Mucosa of rectum (tissue), 2 donors: ENCODE measurements around the gene DENND1C.

Source experiments
- H3K27ac ChIP-seq, 2 donors: one replicate each; pipeline ENCODE4 v1.7.0; 2013; ENCODE audit warnings: inconsistent platforms in 2 of 2, low read depth in 2 of 2, low read length in 2 of 2
- H3K27me3 ChIP-seq, 2 donors: one replicate each; pipeline ENCODE4 v1.7.0; 2013; ENCODE audit warnings: low read length in 2 of 2; ENCODE audit not compliant: control insufficient read depth in 2 of 2, insufficient read depth in 2 of 2
- H3K36me3 ChIP-seq, 2 donors: one replicate each; pipeline ENCODE4 v1.7.0; 2013; ENCODE audit warnings: low read length in 2 of 2; ENCODE audit not compliant: control insufficient read depth in 2 of 2, insufficient read depth in 2 of 2
- H3K4me1 ChIP-seq, 2 donors: one replicate each; pipeline ENCODE4 v1.7.0; 2013; ENCODE audit warnings: low read length in 2 of 2, mild to moderate bottlenecking in 1 of 2; ENCODE audit not compliant: control insufficient read depth in 2 of 2, insufficient read depth in 2 of 2
- H3K4me3 ChIP-seq, 2 donors: one replicate each; pipeline ENCODE4 v1.7.0; 2013; ENCODE audit warnings: low read length in 2 of 2
- H3K9ac ChIP-seq, 2 donors: one replicate each; pipeline ENCODE4 v1.7.0; 2013; ENCODE audit warnings: low read length in 2 of 2, low read depth in 1 of 2, mild to moderate bottlenecking in 1 of 2
- H3K9me3 ChIP-seq, 2 donors: one replicate each; pipeline ENCODE4 v1.7.0; 2013; ENCODE audit warnings: low read length in 2 of 2; ENCODE audit not compliant: control insufficient read depth in 2 of 2
- donor health status: healthy.
- donor health status: Normal muscosa, but diverticular disease.

DENND1C gene

DNA sequence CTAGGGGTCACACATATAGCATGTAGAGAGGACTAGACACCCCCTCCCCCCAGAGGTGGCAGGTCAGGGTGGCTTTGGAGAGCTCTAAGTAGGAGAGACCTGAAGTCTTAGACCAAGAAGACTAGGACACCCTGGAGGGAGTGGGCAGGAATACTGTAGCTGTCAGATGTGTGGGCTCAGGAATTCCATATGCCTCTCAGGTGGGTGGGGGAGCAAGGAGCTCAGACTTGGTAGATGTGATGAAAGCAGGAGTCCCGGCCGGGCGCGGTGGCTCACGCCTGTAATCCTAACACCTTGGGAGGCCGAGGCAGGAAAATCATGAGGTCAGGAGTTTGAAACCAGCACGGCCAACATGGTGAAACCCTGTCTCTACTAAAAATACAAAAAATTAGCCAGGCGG is 15.9 kb downstream of the DENND1C start:
- peak overlapping the region; percentile 70 to 80 for H3K4me3 ChIP-seq
- peaks cover 9 to 19% of the 10 kb centered on the region in 2 donors for H3K4me1 ChIP-seq
- no peak overlapping the region for H3K27ac ChIP-seq
- H3K36me3 ChIP-seq = peaks cover 9 to 20% of the 10 kb centered on the region in 2 donors
- H3K9ac ChIP-seq = peak overlapping the region in 1 of 2 donors; percentile 95
- no peaks in the 10 kb centered on the region for H3K27me3 ChIP-seq
- H3K9me3 ChIP-seq = no peaks in the 10 kb centered on the region

DNA sequence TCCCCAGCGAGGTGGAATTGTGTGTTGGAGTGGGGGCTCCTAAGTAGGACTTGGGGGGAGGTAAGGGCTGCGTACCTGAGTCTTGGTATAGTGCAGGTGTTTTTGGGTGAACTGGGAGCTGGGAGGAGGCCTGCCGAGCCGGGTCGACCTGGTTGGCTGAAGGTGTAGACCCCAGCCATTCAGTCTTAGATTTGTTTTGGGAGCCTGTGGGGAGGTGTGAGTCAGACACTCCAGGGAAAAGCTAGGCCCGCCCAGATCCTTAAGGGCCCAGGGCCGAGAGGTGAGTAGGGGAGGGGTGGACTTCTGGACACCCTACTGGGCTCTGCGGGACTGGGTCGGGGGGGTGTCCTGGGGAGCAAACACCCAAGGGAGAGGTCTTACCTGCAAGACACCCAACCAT is 16.6 kb downstream of the DENND1C start:
- H3K4me3 ChIP-seq = peak overlapping the region; percentile 70 to 80
- peaks cover 9 to 20% of the 10 kb centered on the region in 2 donors for H3K36me3 ChIP-seq
- no peaks in the 10 kb centered on the region for H3K27me3 ChIP-seq
- peaks cover 12 to 22% of the 10 kb centered on the region in 2 donors for H3K4me1 ChIP-seq
- no peaks in the 10 kb centered on the region for H3K9me3 ChIP-seq
- peak overlapping the region; percentile 86 to 95 for H3K9ac ChIP-seq
- peak overlapping the region; percentile 93 to 95 for H3K27ac ChIP-seq

DNA sequence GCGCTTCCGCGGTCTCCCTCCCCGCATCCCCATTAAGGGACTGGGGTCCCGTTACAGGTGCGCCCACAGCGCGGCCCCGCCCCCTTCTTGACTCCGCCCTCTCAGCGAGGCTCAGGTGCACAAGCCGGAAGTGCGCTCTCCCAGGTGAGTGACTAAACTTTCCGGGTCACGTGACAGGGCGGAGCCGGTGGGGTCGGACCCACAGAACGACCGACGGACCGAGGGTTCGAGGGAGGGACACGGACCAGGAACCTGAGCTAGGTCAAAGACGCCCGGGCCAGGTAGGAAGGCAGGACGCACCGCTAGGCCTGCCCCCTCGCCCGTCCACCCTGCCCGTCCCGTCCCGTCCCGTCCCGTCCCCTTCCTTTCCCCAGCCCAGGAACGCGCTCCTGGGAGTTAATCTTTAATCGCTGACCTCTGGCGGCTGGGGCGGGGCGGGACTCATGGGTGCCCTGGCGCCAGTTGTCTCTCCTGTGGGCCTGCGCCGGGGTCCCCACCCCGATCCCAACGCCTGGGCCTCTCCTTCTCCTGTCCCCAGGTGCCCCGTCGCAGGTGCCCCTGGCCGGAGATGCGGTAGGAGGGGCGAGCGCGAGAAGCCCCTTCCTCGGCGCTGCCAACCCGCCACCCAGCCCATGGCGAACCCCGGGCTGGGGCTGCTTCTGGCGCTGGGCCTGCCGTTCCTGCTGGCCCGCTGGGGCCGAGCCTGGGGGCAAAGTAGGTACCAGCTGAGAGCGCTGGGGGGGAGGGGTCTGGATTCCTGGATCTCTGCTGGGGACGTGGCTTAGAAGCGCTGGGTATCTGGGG is 17.3 kb downstream of the DENND1C start, which contains the start of gene CRB3:
Gene CRB3 (plus strand): TSS at position 202 of the 804 bp plus-strand sequence. CDS start 431 bp downstream, at position 633.
- Histone ChIP-seq H3K4me3 (peak within 1 kb of the TSS; percentile 70 to 80), H3K4me1 (peaks cover 12 to 26% of the 10 kb centered on the region in 2 donors), H3K27me3 (no peaks in the 10 kb centered on the region), H3K36me3 (peaks cover 9 to 17% of the 10 kb centered on the region in 2 donors), H3K9ac (peak within 1 kb of the TSS; percentile 86 to 95), H3K27ac (peak within 1 kb of the TSS; percentile 94 to 96), H3K9me3 (no peaks in the 10 kb centered on the region)

DNA sequence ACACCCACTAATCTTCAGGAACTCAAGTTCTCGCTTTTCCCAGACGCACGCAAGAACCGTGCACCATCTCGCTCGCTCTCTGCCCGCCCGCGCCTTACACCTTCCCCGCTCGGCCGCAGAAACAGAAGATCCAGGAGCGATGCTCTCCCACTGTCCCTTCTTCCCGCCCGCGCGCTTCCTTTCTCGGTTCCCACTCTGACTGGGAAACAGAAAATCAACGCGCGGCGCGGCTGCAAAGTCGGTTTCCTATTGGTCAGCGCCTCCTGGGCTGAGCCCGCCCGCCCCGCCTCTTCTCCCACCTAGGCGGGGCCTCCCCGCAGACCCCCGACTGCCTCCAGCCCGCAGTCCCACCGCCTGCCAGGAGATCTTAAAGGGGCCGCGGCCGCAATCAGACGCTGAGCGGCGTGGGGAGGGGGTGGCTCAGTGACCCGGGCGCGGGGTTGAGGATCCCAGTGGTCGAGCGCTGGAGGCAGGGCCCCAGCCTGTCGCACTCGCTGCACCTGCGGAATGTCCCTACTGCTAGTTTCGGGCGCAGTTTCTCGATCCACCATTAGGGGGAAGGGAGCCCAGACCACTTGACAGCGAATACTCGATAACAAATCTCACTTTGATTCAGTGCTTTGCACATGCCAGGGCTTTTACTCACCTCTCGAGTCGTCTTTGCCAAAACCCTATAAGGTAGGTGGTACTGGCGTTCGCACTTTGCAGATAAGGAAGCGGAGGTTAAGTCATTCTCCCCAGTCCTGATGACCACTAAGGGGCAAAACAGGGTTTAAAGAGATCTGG is 21.3 kb downstream of the DENND1C start:
- H3K27ac ChIP-seq = peak overlapping the region; percentile 92

DNA sequence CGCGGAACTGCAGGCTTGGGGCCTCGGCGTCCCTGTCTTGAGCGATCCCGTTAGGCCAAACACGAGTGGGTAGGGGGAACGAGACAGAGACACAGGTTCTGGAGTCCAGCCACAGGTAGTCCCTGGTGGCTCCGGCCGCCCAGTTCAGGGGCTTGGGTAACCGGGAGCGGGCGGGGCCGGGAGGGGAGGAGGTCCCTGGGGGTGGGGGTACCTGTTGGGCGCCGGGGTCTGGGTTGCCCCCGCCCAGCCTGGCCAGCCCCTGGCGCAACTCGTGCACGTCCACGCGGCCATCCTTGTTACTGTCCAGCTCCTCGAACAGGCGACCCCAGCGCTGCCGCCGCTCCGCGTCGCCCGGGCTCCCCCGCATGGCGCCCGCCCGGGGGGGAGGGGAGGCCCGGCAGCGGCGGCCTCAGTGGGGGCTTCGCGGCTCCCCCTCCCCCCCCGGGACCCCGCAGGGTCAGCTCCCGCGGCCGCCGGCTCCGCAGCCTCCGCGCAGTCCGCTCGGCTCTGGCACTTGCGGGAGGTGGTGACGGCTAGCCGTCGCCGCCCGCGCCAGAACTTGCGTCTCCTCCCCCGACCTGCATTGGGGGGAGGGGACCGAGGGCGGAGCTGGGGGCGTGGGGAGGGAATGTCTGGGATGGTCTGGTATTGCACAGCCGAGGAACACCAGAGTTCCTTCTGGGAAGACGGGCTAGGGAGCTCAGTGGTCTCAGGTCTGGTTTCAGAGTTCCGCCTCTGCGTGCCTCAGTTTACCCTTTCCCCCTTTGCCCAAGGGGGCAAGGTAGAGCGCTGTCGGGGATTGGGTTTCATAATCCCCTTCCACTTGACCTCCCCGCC is 22.1 kb downstream of the DENND1C start, which contains the start of gene SLC25A23:
Gene SLC25A23 (minus strand): TSS at position 531 of the 837 bp plus-strand sequence. CDS start 164 bp downstream, at position 367.
- peaks cover 18 to 30% of the 10 kb centered on the region in 2 donors for H3K4me1 ChIP-seq
- H3K27me3 ChIP-seq = no peaks in the 10 kb centered on the region
- H3K27ac ChIP-seq = peak within 1 kb of the TSS; percentile 92
- peak within 1 kb of the TSS; percentile 75 to 94 for H3K4me3 ChIP-seq
- H3K9me3 ChIP-seq = peaks cover 0 to under 1% of the 10 kb centered on the region in 2 donors
- H3K36me3 ChIP-seq = peaks cover 6 to 15% of the 10 kb centered on the region in 2 donors
- peak within 1 kb of the TSS; percentile 75 to 81 for H3K9ac ChIP-seq

More for the DNA sequence above, 21.3 kb downstream of the DENND1C start:
- Histone ChIP-seq H3K9me3 (no peaks in the 10 kb centered on the region), H3K4me1 (peaks cover 18 to 31% of the 10 kb centered on the region in 2 donors), H3K9ac (peak overlapping the region; percentile 75 to 81), H3K27me3 (no peaks in the 10 kb centered on the region), H3K36me3 (peaks cover 3 to 13% of the 10 kb centered on the region in 2 donors), H3K4me3 (peak overlapping the region; percentile 75 to 94)

DNA sequence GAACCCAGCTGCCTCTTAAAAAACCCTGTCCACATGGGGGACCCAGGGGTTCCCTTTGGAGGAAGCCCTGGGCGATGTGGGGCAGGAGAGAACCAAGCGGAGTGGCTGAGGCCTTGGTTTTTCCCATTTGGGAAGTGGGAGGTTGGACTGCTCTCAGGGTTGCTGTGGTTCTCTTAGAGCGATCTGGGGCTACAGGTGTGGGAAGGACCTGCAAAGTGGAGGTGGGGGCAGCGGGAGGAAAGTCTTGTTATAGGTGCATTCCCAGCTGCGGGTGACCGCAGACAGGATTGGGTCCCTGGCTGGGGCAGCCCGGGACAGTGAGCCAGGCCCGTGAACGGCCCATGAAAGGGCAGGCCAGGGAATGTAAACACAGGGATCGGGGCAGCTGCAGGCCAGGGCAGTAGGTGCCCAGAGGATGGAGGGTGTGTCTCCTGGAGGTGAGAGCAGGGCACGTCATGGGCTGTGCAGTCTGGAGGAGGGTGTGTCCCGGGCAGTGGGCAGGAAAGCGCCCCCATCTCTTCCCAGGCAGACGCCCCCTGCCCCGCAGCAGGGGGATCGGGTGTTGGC is 22.8 kb downstream of the DENND1C start:
- H3K27ac ChIP-seq = peak overlapping the region; percentile 92
- peaks cover 13 to 21% of the 10 kb centered on the region in 2 donors for H3K36me3 ChIP-seq
- peak overlapping the region; percentile 75 to 94 for H3K4me3 ChIP-seq
- H3K4me1 ChIP-seq = peaks cover 18 to 29% of the 10 kb centered on the region in 2 donors
- no peaks in the 10 kb centered on the region for H3K27me3 ChIP-seq
- H3K9ac ChIP-seq = peak overlapping the region; percentile 63 to 70
- H3K9me3 ChIP-seq = peaks cover 0 to 3% of the 10 kb centered on the region in 2 donors

DNA sequence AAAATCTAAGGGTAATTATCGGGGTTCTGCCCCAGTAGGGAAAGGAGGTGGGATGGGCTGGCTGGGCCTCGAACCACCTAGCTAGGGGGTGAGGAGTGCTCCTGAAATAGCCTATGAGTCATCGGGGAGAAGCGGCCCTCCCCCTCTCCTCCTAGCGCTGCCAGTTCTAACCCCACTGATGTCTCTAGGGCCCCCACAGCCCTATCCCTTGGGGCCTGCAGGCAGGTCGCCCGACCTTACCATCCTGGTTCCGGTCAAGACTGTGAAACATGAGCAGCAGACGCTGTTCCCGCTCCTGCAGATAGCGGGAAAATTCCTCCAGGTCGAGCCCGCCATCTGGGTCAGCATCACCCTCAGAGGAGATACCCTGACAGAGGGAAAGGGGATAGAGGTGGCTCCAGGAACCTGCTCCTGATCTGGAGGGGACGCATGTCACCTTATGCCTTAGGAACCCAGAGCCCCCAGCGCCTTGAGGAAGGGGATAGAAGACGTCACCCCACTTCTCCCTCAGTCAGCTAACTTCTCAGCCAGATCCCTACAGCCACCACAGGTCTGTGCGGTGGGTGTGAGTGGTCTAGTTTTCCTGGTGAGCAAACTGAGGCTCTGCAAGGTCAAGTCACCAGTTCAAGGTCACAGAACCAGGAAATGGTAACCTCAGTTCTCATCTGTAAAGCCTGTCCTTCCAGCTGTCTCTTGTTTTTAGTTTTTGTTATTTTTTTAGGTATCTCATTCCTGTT is 23.5 kb downstream of the DENND1C start:
- Histone ChIP-seq H3K27ac (peak overlapping the region in 1 of 2 donors; percentile 92), H3K27me3 (no peaks in the 10 kb centered on the region), H3K9me3 (peaks cover 0 to 3% of the 10 kb centered on the region in 2 donors), H3K9ac (peak overlapping the region in 1 of 2 donors; percentile 63), H3K36me3 (peaks cover 17 to 26% of the 10 kb centered on the region in 2 donors), H3K4me1 (peaks cover 18 to 27% of the 10 kb centered on the region in 2 donors), H3K4me3 (peak overlapping the region; percentile 75 to 94)

DNA sequence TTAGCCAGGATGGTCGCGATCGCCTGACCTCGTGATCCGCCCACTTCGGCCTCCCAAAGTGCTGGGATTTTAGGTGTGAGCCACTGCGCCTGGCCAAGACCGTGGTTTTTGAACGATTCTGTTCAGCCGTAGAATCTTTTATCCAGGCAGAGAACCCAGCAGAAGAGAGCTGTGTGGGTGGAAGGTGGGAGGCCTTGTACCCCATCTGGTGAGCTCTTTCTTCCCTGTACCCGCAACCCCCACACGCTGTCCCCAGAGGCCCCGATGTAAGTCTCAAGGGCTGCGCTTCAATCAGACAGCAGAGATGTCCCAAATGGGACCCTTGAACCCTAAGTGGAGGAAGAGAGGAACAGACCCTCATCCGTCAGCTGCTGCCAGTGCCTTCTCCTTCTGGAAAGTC is 25.7 kb downstream of the DENND1C start:
- no peak overlapping the region for H3K9ac ChIP-seq
- no peak overlapping the region for H3K4me3 ChIP-seq
- H3K4me1 ChIP-seq = peaks cover 9 to 17% of the 10 kb centered on the region in 2 donors
- H3K27me3 ChIP-seq = no peaks in the 10 kb centered on the region
- H3K36me3 ChIP-seq = peaks cover 17 to 33% of the 10 kb centered on the region in 2 donors
- H3K27ac ChIP-seq = no peak overlapping the region
- H3K9me3 ChIP-seq = peaks cover 0 to 3% of the 10 kb centered on the region in 2 donors
